GM23248 (cell line): ENCODE measurements around the gene RDH8. TPM values are rescaled to one million over a fixed set of nuclear protein-coding genes. Genes with fewer than 3 reads are reported as not detected.
A peak's percentile ranks its signal among the peaks of the same experiment; 100 is the strongest.

ENCODE experiments used
- DNase-seq: peaks from one replicate; pipeline ENCODE4 v3.0.0-alpha.2; 2015
- H2AFZ ChIP-seq: fragments of 200-600 bp; sonication (generic); 2 replicates; pipeline ENCODE4 v1.6.1; 2016; ENCODE audit warnings: antibody characterized with exemption
- H3F3A ChIP-seq: fragments of 200-600 bp; sonication (generic); 2 replicates; pipeline ENCODE4 v1.6.1; 2016; ENCODE audit warnings: mild to moderate bottlenecking, antibody characterized with exemption, mixed run types; ENCODE audit not compliant: insufficient read depth
- H3K27ac ChIP-seq: fragments of 200-600 bp; sonication (generic); 2 replicates; pipeline ENCODE4 v1.5.1; 2016; ENCODE audit warnings: mild to moderate bottlenecking
- H3K27me3 ChIP-seq: fragments of 200-600 bp; sonication (generic); replicated peaks from 2 replicates; pipeline ENCODE4 v1.6.1; 2016; ENCODE audit warnings: mild to moderate bottlenecking; ENCODE audit not compliant: insufficient read depth
- H3K36me3 ChIP-seq: fragments of 200-600 bp; sonication (generic); 2 replicates; pipeline ENCODE4 v1.6.1; 2016; ENCODE audit warnings: low read depth, mild to moderate bottlenecking
- H3K4me1 ChIP-seq: fragments of 200-600 bp; sonication (generic); 2 replicates; pipeline ENCODE4 v1.6.1; 2016; ENCODE audit warnings: mild to moderate bottlenecking; ENCODE audit not compliant: insufficient read depth
- H3K4me2 ChIP-seq: fragments of 200-600 bp; sonication (generic); one replicate; pipeline ENCODE4 v1.6.1; 2016; ENCODE audit warnings: mild to moderate bottlenecking; ENCODE audit not compliant: unreplicated experiment
- H3K4me3 ChIP-seq: fragments of 200-600 bp; sonication (generic); 2 replicates; pipeline ENCODE4 v1.5.1; 2016; ENCODE audit warnings: mild to moderate bottlenecking
- H3K79me2 ChIP-seq: fragments of 200-600 bp; sonication (generic); 2 replicates; pipeline ENCODE4 v1.6.1; 2016; ENCODE audit warnings: mild to moderate bottlenecking; ENCODE audit not compliant: insufficient read depth
- H3K9ac ChIP-seq: fragments of 200-600 bp; sonication (generic); 2 replicates; pipeline ENCODE4 v1.6.1; 2016; ENCODE audit warnings: mild to moderate bottlenecking
- H3K9me2 ChIP-seq: fragments of 200-600 bp; sonication (generic); 2 replicates; pipeline ENCODE4 v1.6.1; 2016; ENCODE audit warnings: mixed run types, mild to moderate bottlenecking, moderate library complexity; ENCODE audit not compliant: insufficient read depth
- H3K9me3 ChIP-seq: fragments of 200-600 bp; sonication (generic); one replicate; pipeline ENCODE4 v1.6.1; 2017; ENCODE audit warnings: low read depth
- H4K20me1 ChIP-seq: fragments of 200-600 bp; sonication (generic); 2 replicates; pipeline ENCODE4 v1.6.0; 2016; ENCODE audit not compliant: insufficient read depth
- EZH2 ChIP-seq: fragments of 200-600 bp; sonication (generic); IDR thresholded peaks from 2 replicates; pipeline ENCODE4 v1.6.1; 2018; ENCODE audit warnings: antibody characterized with exemption, mild to moderate bottlenecking; ENCODE audit not compliant: insufficient read depth, poor library complexity, severe bottlenecking
- EZH2phosphoT487 ChIP-seq: fragments of 200-600 bp; sonication (generic); IDR thresholded peaks from 2 replicates; pipeline ENCODE4 v1.6.1; 2018; ENCODE audit warnings: antibody characterized with exemption, moderate library complexity, mild to moderate bottlenecking, low read depth; ENCODE audit not compliant: insufficient read depth
- WGBS, 2 experiments: methylation state at CpG; one replicate each; pipeline ENCODE4 v1.1.6; 2015 to 2017; ENCODE audit warnings: low lambda C conversion rate in 2 of 2, low coverage in 1 of 2; ENCODE audit errors: missing lambda C conversion rate in 2 of 2; 5-methylcytosine and 5-hydroxymethylcytosine counted together
- in situ Hi-C: fragments of 300-500 bp; cut with MboI; formaldehyde crosslinking; loops from 2 replicates; pipeline ENCODE4 v1.15.0; 2020
- polyA plus RNA-seq: library from polyadenylated mRNA; unstranded; fragments of >200 nt; fragmentation: Nextera tagmentation; extraction: Ambion mirVana; gene quantifications from 2 replicates; pipeline ENCODE4 v1.2.1, GENCODE V29; 2016
- total RNA-seq: library from RNA; depleted of rRNA; stranded (reverse); fragments of >200 nt; shearing (Covaris generic); gene quantifications from 2 replicates; pipeline ENCODE4 v1.2.3, GENCODE V29; 2014

The RDH8 gene
- total and polyA plus RNA-seq, 2 experiments from 2014 or later: 0.19 to 0.97 TPM

DNA sequence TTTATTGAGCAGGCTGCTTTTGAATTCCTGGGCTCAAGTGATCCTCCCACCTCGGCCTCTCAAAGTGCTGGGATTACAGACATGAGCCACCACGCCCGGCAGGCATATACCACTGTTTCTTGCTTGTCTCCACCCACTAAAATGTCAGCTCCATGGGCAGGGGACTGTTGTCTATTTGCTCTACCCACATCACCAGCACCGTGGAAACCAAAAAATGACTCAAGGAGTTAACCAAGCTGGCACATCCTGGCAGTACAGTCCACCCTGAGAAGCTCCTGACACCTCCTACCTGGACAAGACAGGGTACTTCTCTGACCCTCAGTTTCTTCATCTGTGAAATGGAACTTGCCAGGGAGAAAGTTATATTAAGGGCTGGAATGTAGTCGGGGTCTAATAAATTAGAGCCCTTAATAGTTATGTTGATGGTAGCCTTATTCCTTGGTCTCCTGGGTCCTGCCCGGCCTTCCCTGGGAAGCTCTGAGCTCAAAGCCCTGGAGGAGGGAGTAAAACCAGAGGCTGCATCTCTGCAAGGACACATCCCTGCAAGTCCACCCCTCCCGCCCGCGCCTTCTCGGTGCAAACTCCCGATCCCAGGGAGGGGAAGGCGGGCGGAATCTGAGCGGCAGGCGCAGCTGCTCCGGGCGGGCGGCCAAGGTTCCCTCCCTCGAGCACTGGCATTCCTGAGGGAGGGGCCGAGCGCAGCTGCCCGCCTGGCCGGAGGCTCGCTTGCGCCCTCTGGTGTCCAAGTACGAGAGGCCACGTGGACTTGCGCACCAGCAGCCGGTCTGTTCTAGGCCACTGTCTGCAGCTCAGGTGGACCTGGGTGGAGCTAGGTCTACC, 14.1 kb downstream of the RDH8 start:
- Histone ChIP-seq H3K9me2 (no peaks in the 10 kb centered on the region), H3K4me1 (peaks cover 5% of the 10 kb centered on the region; the same call in 1 of the 2 replicates), H3K4me2 (peak overlapping the region; percentile 27), H3K9ac (peak overlapping the region; percentile 33), H2AFZ (0 out of 2 replicates have a peak overlapping the region, but pooled peaks have one; percentile 3), H3K36me3 (no peaks in the 10 kb centered on the region), H3K27ac (no peak overlapping the region), H3K9me3 (no peaks in the 10 kb centered on the region), H3K27me3 (0 out of 2 replicates have a peak, but pooled peaks cover 3% of the 10 kb centered on the region), H3K4me3 (peak overlapping the region; percentile 29; the same call in 1 of the 2 replicates), H3F3A (no peaks in the 10 kb centered on the region), H3K79me2 (no peaks in the 10 kb centered on the region), H4K20me1 (no peaks in the 10 kb centered on the region)
- DNase-seq: peak; percentile 97
- in situ Hi-C loops: loop anchor here (10.0 kb wide), 1 partner anchor 93 kb away; the partner anchor contains the start of gene OLFM2
- no peak for TF ChIP-seq EZH2
- TF ChIP-seq EZH2phosphoT487: no peak
- WGBS, 2 experiments: 10 to 14% methylated on average over 22 to 28 of the region's 29 CpGs

DNA sequence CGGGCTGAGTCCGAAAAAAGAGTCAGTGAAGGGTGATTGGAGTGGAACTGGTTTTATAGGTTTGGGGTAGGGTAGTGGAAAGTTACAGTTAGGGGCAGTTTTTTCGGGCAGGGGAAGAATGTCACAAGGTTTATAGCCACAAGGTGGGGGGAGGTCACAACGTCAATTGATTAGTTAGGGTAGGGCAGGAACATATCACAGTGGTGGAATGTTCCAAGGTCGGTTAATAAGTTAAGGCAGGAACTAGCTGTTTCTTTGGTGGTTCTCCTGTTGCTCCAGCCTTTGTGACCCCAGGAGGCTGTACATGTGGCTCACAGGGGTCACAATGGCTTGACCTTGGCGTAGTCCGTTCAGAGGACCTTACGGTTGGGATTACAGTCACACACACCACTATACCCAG, 20.3 kb downstream of the RDH8 start:
- H3K27ac ChIP-seq: no peak overlapping the region
- H3K79me2 ChIP-seq: no peaks in the 10 kb centered on the region
- H3F3A ChIP-seq: no peaks in the 10 kb centered on the region
- H3K9me3 ChIP-seq: no peaks in the 10 kb centered on the region
- no peak overlapping the region for H3K9ac ChIP-seq
- TF ChIP-seq EZH2phosphoT487 (no peak), EZH2 (no peak)
- 83 to 86% methylated on average over 8 of the region's 8 CpGs for WGBS, 2 experiments
- no peak for DNase-seq
- H3K4me3 ChIP-seq: no peak overlapping the region
- H4K20me1 ChIP-seq: no peaks in the 10 kb centered on the region
- no peaks in the 10 kb centered on the region for H3K9me2 ChIP-seq
- no peak overlapping the region for H2AFZ ChIP-seq
- no peaks in the 10 kb centered on the region for H3K36me3 ChIP-seq
- no peaks in the 10 kb centered on the region for H3K4me1 ChIP-seq
- in situ Hi-C loops: no loop called here
- H3K4me2 ChIP-seq: no peak overlapping the region
- H3K27me3 ChIP-seq: peaks cover 32% of the 10 kb centered on the region

DNA sequence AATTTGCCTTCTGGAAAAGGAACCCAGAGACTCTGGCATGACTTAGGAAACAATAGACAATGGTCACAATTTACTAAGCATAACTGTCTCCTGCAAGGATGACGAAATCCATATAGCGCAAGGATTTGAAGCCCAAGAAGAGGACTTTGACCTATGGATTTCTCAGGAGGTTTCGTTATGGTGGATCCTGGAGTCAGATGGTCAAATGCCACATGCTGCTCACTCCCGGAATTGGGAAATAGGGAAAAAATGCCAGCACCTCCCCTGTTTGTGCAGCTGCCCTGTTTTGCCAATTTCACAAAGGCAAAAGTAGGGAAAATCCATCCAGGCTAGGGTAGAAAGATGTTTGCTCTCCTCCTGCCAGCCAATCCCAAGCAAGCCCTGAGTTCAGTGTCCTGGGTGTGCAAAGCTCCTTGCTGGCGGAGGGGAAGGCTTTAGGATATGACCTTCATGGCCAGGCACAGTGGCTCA, 23.4 kb downstream of the RDH8 start:
- no peaks in the 10 kb centered on the region for H3F3A ChIP-seq
- H3K4me1 ChIP-seq: no peaks in the 10 kb centered on the region
- H3K4me3 ChIP-seq: no peak overlapping the region
- in situ Hi-C loops: no loop called here
- H3K4me2 ChIP-seq: no peak overlapping the region
- no peaks in the 10 kb centered on the region for H3K36me3 ChIP-seq
- 50 to 54% methylated on average over 5 of the region's 5 CpGs for WGBS, 2 experiments
- TF ChIP-seq EZH2 (no peak), EZH2phosphoT487 (no peak)
- no peaks in the 10 kb centered on the region for H3K79me2 ChIP-seq
- peaks cover 32% of the 10 kb centered on the region for H3K27me3 ChIP-seq
- H3K9me2 ChIP-seq: no peaks in the 10 kb centered on the region
- peak; percentile 7 for DNase-seq
- no peak overlapping the region for H3K9ac ChIP-seq
- no peaks in the 10 kb centered on the region for H3K9me3 ChIP-seq
- H3K27ac ChIP-seq: no peak overlapping the region
- no peaks in the 10 kb centered on the region for H4K20me1 ChIP-seq
- H2AFZ ChIP-seq: no peak overlapping the region

DNA sequence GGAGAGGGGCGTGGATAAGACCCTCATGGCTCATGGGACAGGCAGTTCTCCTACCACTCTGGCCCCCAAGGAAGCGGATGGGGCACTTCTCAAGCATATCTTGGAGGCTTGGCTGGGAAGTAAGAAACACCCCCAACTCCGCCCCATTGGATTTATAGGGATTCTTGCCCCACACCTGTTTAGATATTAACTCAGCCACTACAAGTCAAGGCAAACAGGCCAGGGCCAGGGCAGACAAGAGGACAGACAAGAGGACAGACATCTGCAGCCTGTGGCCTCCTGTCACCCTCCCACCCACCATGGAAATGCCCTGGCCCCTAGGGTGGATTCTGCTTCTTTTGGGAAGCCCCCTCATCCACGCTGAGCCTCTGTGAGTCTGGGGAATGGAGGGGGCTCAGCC, 24.1 kb downstream of the RDH8 start:
- DNase-seq: no peak
- 46 to 57% methylated on average over 4 of the region's 4 CpGs for WGBS, 2 experiments
- Histone ChIP-seq H3K79me2 (no peaks in the 10 kb centered on the region), H3K9me2 (no peaks in the 10 kb centered on the region), H3K4me2 (no peak overlapping the region), H3K9ac (no peak overlapping the region), H3K27ac (no peak overlapping the region), H3K36me3 (no peaks in the 10 kb centered on the region), H3F3A (no peaks in the 10 kb centered on the region), H3K4me3 (no peak overlapping the region), H3K4me1 (no peaks in the 10 kb centered on the region), H2AFZ (no peak overlapping the region), H4K20me1 (no peaks in the 10 kb centered on the region), H3K27me3 (peaks cover 29% of the 10 kb centered on the region), H3K9me3 (no peaks in the 10 kb centered on the region)
- no peak for TF ChIP-seq EZH2phosphoT487
- no peak for TF ChIP-seq EZH2
- in situ Hi-C loops: no loop called here
